Hepatocyte (in vitro differentiated cells): Measurements from ENCODE around the gene ZNF282. TPM values are rescaled to one million over a fixed set of nuclear protein-coding genes. Genes with fewer than 3 reads are reported as not detected.
A peak's percentile ranks its signal among the peaks of the same experiment; 100 is the strongest.

Source experiments
- DNase-seq: peaks from one replicate; pipeline ENCODE4 v3.0.0-alpha.2; 2016; ENCODE audit warnings: low spot score
- H2AFZ ChIP-seq: fragments of 200-600 bp; sonication (generic); 2 replicates; pipeline ENCODE4 v1.6.0; 2016; ENCODE audit warnings: antibody characterized with exemption, mild to moderate bottlenecking
- H3K27ac ChIP-seq: fragments of 200-600 bp; sonication (generic); 2 replicates; pipeline ENCODE4 v1.5.1; 2016; ENCODE audit warnings: mild to moderate bottlenecking
- H3K27me3 ChIP-seq: fragments of 200-600 bp; sonication (generic); 2 replicates; pipeline ENCODE4 v1.6.1; 2016
- H3K36me3 ChIP-seq: fragments of 200-600 bp; sonication (generic); replicated peaks from 2 replicates; pipeline ENCODE4 v1.5.1; 2016; ENCODE audit warnings: low read depth; ENCODE audit not compliant: insufficient read depth
- H3K4me1 ChIP-seq: fragments of 200-600 bp; sonication (generic); 2 replicates; pipeline ENCODE4 v1.5.1; 2016; ENCODE audit warnings: mild to moderate bottlenecking, moderate library complexity; ENCODE audit not compliant: insufficient read depth
- H3K4me2 ChIP-seq: fragments of 200-600 bp; sonication (generic); 2 replicates; pipeline ENCODE4 v1.6.0; 2016
- H3K4me3 ChIP-seq: fragments of 200-600 bp; sonication (generic); 2 replicates; pipeline ENCODE4 v1.5.1; 2016; ENCODE audit warnings: mild to moderate bottlenecking
- H3K79me2 ChIP-seq: fragments of 200-600 bp; sonication (generic); 2 replicates; pipeline ENCODE4 v1.6.0; 2017; ENCODE audit warnings: mild to moderate bottlenecking
- H3K9me2 ChIP-seq: fragments of 200-600 bp; sonication (generic); replicated peaks from 2 replicates; pipeline ENCODE4 v1.6.0; 2017; ENCODE audit warnings: mild to moderate bottlenecking; ENCODE audit not compliant: insufficient read depth
- H3K9me3 ChIP-seq: fragments of 200-600 bp; sonication (generic); 2 replicates; pipeline ENCODE4 v1.5.1; 2016; ENCODE audit warnings: low read depth, mild to moderate bottlenecking
- H4K20me1 ChIP-seq: fragments of 200-600 bp; sonication (generic); 2 replicates; pipeline ENCODE4 v1.6.0; 2016; ENCODE audit warnings: mild to moderate bottlenecking; ENCODE audit not compliant: insufficient read depth, poor library complexity, severe bottlenecking
- EZH2 ChIP-seq: fragments of 200-600 bp; sonication (generic); IDR thresholded peaks from 2 replicates; pipeline ENCODE4 v1.6.1; 2016; ENCODE audit warnings: antibody characterized with exemption, mild to moderate bottlenecking, borderline replicate concordance
- EZH2phosphoT487 ChIP-seq: fragments of 200-600 bp; sonication (generic); IDR thresholded peaks from one replicate; pipeline ENCODE4 v1.6.1; 2018; ENCODE audit warnings: antibody characterized with exemption, mild to moderate bottlenecking, low read depth, moderate library complexity; ENCODE audit not compliant: unreplicated experiment, severe bottlenecking
- WGBS: methylation state at CpG from one replicate; pipeline ENCODE4 v1.1.6; 2016; ENCODE audit warnings: low lambda C conversion rate; ENCODE audit errors: missing lambda C conversion rate; 5-methylcytosine and 5-hydroxymethylcytosine counted together
- polyA plus RNA-seq: library from polyadenylated mRNA; unstranded; fragments of >200 nt; fragmentation: Nextera tagmentation; extraction: Ambion mirVana; gene quantifications from 2 replicates; pipeline ENCODE4 v1.2.1, GENCODE V29; 2016
- total RNA-seq: library from RNA; depleted of rRNA; stranded (reverse); fragments of >200 nt; gene quantifications from 2 replicates; pipeline ENCODE4 v1.2.3, GENCODE V29; 2014
- TF ChIP-seq, protein P1 (sequence below): fragments of 200-600 bp; sonication (generic); IDR thresholded peaks from 2 replicates; pipeline ENCODE4 v1.5.1; 2016; ENCODE audit warnings: antibody characterized with exemption, mild to moderate bottlenecking; ENCODE audit not compliant: poor library complexity

ZNF282 gene
- total and polyA plus RNA-seq, 2 experiments from 2014 or later = 10.8 to 16.7 TPM

DNA sequence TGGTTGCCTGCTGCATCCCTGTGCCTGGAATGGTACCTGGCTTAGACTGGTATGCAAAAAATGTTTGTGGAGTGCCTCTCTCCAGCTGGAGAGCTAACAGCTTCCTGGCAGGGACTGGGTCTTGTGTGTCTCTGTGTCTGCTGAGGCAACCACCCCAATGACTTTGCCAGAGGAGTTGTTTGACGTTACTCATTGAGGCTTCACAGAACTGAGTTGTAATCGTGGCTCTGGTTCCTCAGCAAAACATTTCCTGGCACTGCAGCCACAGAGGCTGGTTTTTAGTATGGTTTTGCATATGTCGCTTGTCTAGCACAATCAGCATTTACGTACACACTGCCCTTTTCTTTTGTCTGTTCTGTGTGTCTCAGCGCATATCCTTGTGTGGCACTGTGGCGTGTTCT lies 7.5 kb downstream of the ZNF282 start:
- H3K4me1 ChIP-seq = no peaks in the 10 kb centered on the region
- H3K79me2 ChIP-seq = peaks cover 62% of the 10 kb centered on the region
- WGBS = 86% methylated on average over 6 of the region's 6 CpGs
- H3K4me3 ChIP-seq = no peak overlapping the region
- H2AFZ ChIP-seq = no peak overlapping the region
- H3K36me3 ChIP-seq = no peaks in the 10 kb centered on the region
- peak overlapping the region; percentile 65 for H3K27ac ChIP-seq
- no peak overlapping the region for H3K4me2 ChIP-seq
- H3K9me2 ChIP-seq = no peaks in the 10 kb centered on the region
- DNase-seq = peak; percentile 52
- H3K9me3 ChIP-seq = no peaks in the 10 kb centered on the region
- H3K27me3 ChIP-seq = no peaks in the 10 kb centered on the region
- peaks cover 1% of the 10 kb centered on the region for H4K20me1 ChIP-seq
- TF ChIP-seq EZH2 (no peak), EZH2phosphoT487 (no peak)
- TF ChIP-seq, protein P1, sequence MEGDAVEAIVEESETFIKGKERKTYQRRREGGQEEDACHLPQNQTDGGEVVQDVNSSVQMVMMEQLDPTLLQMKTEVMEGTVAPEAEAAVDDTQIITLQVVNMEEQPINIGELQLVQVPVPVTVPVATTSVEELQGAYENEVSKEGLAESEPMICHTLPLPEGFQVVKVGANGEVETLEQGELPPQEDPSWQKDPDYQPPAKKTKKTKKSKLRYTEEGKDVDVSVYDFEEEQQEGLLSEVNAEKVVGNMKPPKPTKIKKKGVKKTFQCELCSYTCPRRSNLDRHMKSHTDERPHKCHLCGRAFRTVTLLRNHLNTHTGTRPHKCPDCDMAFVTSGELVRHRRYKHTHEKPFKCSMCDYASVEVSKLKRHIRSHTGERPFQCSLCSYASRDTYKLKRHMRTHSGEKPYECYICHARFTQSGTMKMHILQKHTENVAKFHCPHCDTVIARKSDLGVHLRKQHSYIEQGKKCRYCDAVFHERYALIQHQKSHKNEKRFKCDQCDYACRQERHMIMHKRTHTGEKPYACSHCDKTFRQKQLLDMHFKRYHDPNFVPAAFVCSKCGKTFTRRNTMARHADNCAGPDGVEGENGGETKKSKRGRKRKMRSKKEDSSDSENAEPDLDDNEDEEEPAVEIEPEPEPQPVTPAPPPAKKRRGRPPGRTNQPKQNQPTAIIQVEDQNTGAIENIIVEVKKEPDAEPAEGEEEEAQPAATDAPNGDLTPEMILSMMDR = no peak

DNA sequence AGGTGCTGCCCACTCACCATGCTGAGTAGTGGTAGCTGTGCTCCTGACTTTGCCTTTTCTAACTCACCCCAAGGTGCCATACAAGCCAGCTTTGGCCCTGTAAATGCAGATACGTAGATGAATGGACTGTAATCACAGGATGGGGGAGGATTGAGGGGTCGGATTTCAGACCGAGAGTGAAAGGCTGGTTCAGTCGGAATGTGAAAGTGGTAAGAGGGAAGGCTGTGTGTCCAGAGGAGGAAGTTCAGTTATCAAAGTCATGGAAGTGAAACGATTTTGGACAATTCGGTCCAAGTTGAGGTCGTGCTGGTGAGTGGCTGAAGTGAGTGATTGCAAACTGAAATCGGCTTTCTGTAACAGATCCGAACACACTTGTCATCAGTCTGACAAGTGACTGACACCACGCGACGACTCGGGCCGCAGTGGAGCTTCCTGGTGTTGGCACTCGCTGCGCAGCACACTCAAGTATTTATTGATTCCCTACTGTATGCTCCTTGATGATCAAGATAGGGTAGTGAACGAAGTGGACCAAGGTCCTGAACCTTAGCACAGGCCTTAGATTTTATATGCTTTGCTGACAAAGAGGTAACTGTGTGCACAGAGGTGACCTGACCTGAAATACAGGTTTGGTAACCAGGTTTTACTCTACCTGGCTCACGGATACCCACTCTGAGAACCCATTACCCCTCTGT lies 10.5 kb downstream of the ZNF282 start:
- Histone ChIP-seq H3K36me3 (no peaks in the 10 kb centered on the region), H3K4me3 (no peak overlapping the region), H3K9me3 (no peaks in the 10 kb centered on the region), H4K20me1 (no peaks in the 10 kb centered on the region), H3K27me3 (no peaks in the 10 kb centered on the region), H3K4me1 (no peaks in the 10 kb centered on the region), H3K4me2 (peak overlapping the region; percentile 37), H3K9me2 (no peaks in the 10 kb centered on the region), H3K27ac (no peak overlapping the region), H3K79me2 (peaks cover 32% of the 10 kb centered on the region), H2AFZ (no peak overlapping the region)
- TF ChIP-seq, protein P1 = no peak
- no peak for TF ChIP-seq EZH2phosphoT487
- no peak for TF ChIP-seq EZH2
- no peak for DNase-seq
- 78% methylated on average over 18 of the region's 18 CpGs for WGBS

DNA sequence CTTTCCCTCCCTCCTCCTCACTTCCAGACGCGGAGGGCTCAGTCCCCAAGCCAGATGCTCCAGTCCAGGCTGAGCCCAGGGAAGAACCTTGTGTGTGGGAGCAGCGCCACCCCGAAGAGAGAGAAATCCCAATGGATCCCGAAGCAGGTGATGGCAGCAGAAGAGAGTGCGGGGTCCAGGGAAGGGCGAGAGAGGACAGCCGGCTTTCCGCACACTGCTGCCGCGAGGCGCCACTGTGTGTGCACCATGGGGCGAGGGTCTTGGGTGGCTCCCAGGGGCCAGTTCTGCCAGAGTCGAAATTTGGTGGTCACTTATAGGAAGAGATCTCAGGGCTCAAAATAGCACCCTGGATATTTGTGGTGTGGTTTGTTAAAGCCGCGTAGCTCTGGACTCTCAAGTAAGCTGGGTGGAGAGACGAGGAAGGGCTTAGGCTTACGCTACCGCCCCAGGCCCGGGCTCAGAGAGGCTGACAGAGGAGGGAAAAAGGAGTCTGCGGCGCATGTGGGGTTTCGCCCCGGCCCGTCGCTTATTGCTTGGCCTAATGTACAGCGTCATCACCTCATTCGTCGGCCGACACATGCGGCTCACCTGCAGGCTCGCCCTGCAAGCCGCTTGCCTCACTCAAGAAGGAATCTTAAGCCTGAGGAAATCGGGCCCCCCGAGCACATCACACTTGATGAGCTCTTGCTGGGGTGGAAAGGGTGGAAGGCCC lies 12.1 kb downstream of the ZNF282 start:
- DNase-seq = no peak
- Histone ChIP-seq H3K27me3 (no peaks in the 10 kb centered on the region), H4K20me1 (no peaks in the 10 kb centered on the region), H3K4me1 (no peaks in the 10 kb centered on the region), H3K36me3 (no peaks in the 10 kb centered on the region), H2AFZ (no peak overlapping the region), H3K4me3 (no peak overlapping the region), H3K4me2 (no peak overlapping the region), H3K27ac (no peak overlapping the region), H3K79me2 (peaks cover 25% of the 10 kb centered on the region), H3K9me3 (no peaks in the 10 kb centered on the region), H3K9me2 (no peaks in the 10 kb centered on the region)
- WGBS = 93% methylated on average over 35 of the region's 35 CpGs
- TF ChIP-seq EZH2phosphoT487 (no peak), EZH2 (no peak)
- TF ChIP-seq, protein P1 = no peak
